SK-N-DZ (cell line): ENCODE data around the gene PPT1.
"Not testable (repeated sequence)": the region's sequence is repeated elsewhere in the genome, so short reads cannot be mapped to it uniquely, and the experiment has no call there.

Experiments used
- DNase-seq: peaks from one replicate; pipeline ENCODE4 v3.0.0-alpha.2; 2015; ENCODE audit warnings: low spot score

The PPT1 gene

GRCh38 chr1:40057310-40058030 is 39.6 kb downstream of the PPT1 start:
- no peak for DNase-seq

GRCh38 chr1:40056519-40057309 is 40.3 kb downstream of the PPT1 start:
- no peak for DNase-seq

GRCh38 chr1:40053138-40053887 is 43.7 kb downstream of the PPT1 start:
- no peak for DNase-seq

GRCh38 chr1:40050863-40051262 is 46.2 kb downstream of the PPT1 start:
- DNase-seq: no peak

- no peak for DNase-seq
Measured at GRCh38 chr1:40049725-40050124, 47.3 kb downstream of the PPT1 start.

- DNase-seq: no peak
Measured at GRCh38 chr1:40047769-40048168, 49.3 kb downstream of the PPT1 start.

GRCh38 chr1:40047276-40047675 is 49.8 kb downstream of the PPT1 start:
- no peak for DNase-seq

- DNase-seq: no peak
Measured at GRCh38 chr1:40045766-40046165, 51.3 kb downstream of the PPT1 start.

GRCh38 chr1:40045182-40045581 is 51.9 kb downstream of the PPT1 start:
- DNase-seq: no peak

GRCh38 chr1:40044110-40044509 is 52.9 kb downstream of the PPT1 start:
- DNase-seq: no peak

GRCh38 chr1:40042341-40042740 is 54.7 kb downstream of the PPT1 start:
- no peak for DNase-seq

- DNase-seq: no peak
Measured at GRCh38 chr1:40041466-40041838, 55.6 kb downstream of the PPT1 start.

GRCh38 chr1:40040511-40041465 is 56.3 kb downstream of the PPT1 start, which contains the start of gene CAP1:
CAP1 (plus strand) TSS chr1:40040729; CDS start chr1:40059347, 18,618 bp downstream.
- DNase-seq: peak; percentile 96

- DNase-seq: peak; percentile 83
Measured at GRCh38 chr1:40039757-40040510, 57.1 kb downstream of the PPT1 start.

GRCh38 chr1:40039245-40039756 is 57.8 kb downstream of the PPT1 start:
- peak; percentile 6 for DNase-seq

GRCh38 chr1:40038697-40039096 is 58.4 kb downstream of the PPT1 start:
- DNase-seq: no peak

GRCh38 chr1:40037254-40037653 is 59.8 kb downstream of the PPT1 start:
- not testable (repeated sequence) for DNase-seq

GRCh38 chr1:40036574-40036973 is 60.5 kb downstream of the PPT1 start:
- no peak for DNase-seq

GRCh38 chr1:40034869-40035268 is 62.2 kb downstream of the PPT1 start:
- no peak for DNase-seq

GRCh38 chr1:40032240-40032891 is 64.7 kb downstream of the PPT1 start:
- peak; percentile 41 for DNase-seq
